Panc1 (cell line): ENCODE data around the gene ZFHX3. TPM values are rescaled to one million over a fixed set of nuclear protein-coding genes. Genes with fewer than 3 reads are reported as not detected.

Experiments
- ATAC-seq: fragments of 200-7000 bp; cut with Tn5 transposase; 2 replicates; pipeline ENCODE4 v1.9.1; 2020; ENCODE audit warnings: mild to moderate bottlenecking, moderate library complexity
- BruUV-seq: library from RNA; stranded (reverse); fragments of 400-500 nt; replicated peaks from 2 replicates; lab custom pipeline; 2021; lab: Mats Ljungman, UMichigan
- CTCF ChIA-PET: fragments of 300-600 bp; sonication (Branson Sonifier 250); formaldehyde crosslinking; loops from one replicate; lab custom pipeline; 2022; ENCODE audit warnings: antibody characterized with exemption; lab: Charles Lee
- POLR2A ChIA-PET: fragments of 300-600 bp; sonication (Branson Sonifier 250); formaldehyde crosslinking; loops from one replicate; lab custom pipeline; 2022; ENCODE audit warnings: antibody characterized with exemption; lab: Charles Lee
- DNase-seq: peaks from one replicate; pipeline ENCODE4 v3.0.0-alpha.2; 2010; ENCODE audit warnings: low read depth, low spot score
- H3K27ac ChIP-seq: 2 replicates; pipeline ENCODE4 v1.5.1; 2011; ENCODE audit warnings: mild to moderate bottlenecking, low read length, inconsistent platforms
- H3K27me3 ChIP-seq: fragments of 200-500 bp; sonication (Bioruptor generic); 2 replicates; pipeline ENCODE4 v1.6.0; 2014; ENCODE audit warnings: low read length, inconsistent platforms; ENCODE audit not compliant: control insufficient read depth, insufficient read depth
- H3K36me3 ChIP-seq: fragments of 200-500 bp; sonication (Bioruptor generic); 2 replicates; pipeline ENCODE4 v1.5.1; 2014; ENCODE audit warnings: inconsistent platforms, mild to moderate bottlenecking, low read length, moderate library complexity; ENCODE audit not compliant: control insufficient read depth, insufficient read depth
- H3K4me1 ChIP-seq: 2 replicates; pipeline ENCODE4 v1.5.1; 2011; ENCODE audit warnings: inconsistent platforms, mild to moderate bottlenecking, low read length, moderate library complexity; ENCODE audit not compliant: control insufficient read depth, insufficient read depth
- H3K4me3 ChIP-seq, 2 experiments: 2 replicates each; pipeline ENCODE4 v1.5.1; 2011 to 2012; ENCODE audit warnings: low read depth in 2 of 2, low read length in 2 of 2, mild to moderate bottlenecking in 2 of 2, inconsistent platforms in 1 of 2, moderate library complexity in 1 of 2
- H3K9me3 ChIP-seq: fragments of 200-500 bp; sonication (Bioruptor generic); 2 replicates; pipeline ENCODE4 v1.5.1; 2014; ENCODE audit warnings: low read depth, mild to moderate bottlenecking, inconsistent platforms, low read length, moderate library complexity; ENCODE audit not compliant: control insufficient read depth, insufficient read depth
- POLR2AphosphoS5 ChIP-seq: IDR thresholded peaks from 2 replicates; pipeline ENCODE4 v1.6.1; 2012; ENCODE audit warnings: mild to moderate bottlenecking, low read depth, low read length, moderate library complexity
- SIN3A ChIP-seq: IDR thresholded peaks from 2 replicates; pipeline ENCODE4 v1.6.1; 2012; ENCODE audit warnings: low read depth, mild to moderate bottlenecking, low read length, moderate library complexity, borderline replicate concordance; ENCODE audit not compliant: insufficient read depth
- TCF7L2 ChIP-seq: IDR thresholded peaks from 2 replicates; pipeline ENCODE4 v1.6.1; 2011; ENCODE audit warnings: mild to moderate bottlenecking, low read depth, low read length, inconsistent platforms
- in situ Hi-C: cut with HindIII; loops from 2 replicates; pipeline ENCODE4 v1.10.0; 2016; ENCODE audit warnings: low sequenced_read_pairs, low pct_unique_long_range_greater_than_20kb
- intact Hi-C: fragments of 100-400 bp; cut with micrococcal nuclease; formaldehyde crosslinking; loops from one replicate; pipeline ENCODE4 v1.10.0; 2022; ENCODE audit not compliant: unreplicated experiment
- total RNA-seq: library from RNA; stranded (reverse); gene quantifications from one replicate; pipeline ENCODE4 v1.2.1, GENCODE V29; 2021; ENCODE audit not compliant: unreplicated experiment
- TF ChIP-seq, protein P1 (sequence below): fragments of 450-650 bp; IDR thresholded peaks from 2 replicates; pipeline ENCODE4 v1.5.1; 2017; ENCODE audit warnings: mild to moderate bottlenecking
- TF ChIP-seq, protein P2 (sequence below), 2 experiments: IDR thresholded peaks; 2 replicates each; pipeline ENCODE4 v1.6.1; 2011 to 2012; ENCODE audit warnings: low read depth in 2 of 2, control low read depth in 1 of 2, low read length in 1 of 2, mild to moderate bottlenecking in 1 of 2, moderate library complexity in 1 of 2; ENCODE audit not compliant: insufficient read depth in 1 of 2

The ZFHX3 gene
- total RNA-seq, 1 experiment from 2014 or later, result 7.1 TPM

DNA sequence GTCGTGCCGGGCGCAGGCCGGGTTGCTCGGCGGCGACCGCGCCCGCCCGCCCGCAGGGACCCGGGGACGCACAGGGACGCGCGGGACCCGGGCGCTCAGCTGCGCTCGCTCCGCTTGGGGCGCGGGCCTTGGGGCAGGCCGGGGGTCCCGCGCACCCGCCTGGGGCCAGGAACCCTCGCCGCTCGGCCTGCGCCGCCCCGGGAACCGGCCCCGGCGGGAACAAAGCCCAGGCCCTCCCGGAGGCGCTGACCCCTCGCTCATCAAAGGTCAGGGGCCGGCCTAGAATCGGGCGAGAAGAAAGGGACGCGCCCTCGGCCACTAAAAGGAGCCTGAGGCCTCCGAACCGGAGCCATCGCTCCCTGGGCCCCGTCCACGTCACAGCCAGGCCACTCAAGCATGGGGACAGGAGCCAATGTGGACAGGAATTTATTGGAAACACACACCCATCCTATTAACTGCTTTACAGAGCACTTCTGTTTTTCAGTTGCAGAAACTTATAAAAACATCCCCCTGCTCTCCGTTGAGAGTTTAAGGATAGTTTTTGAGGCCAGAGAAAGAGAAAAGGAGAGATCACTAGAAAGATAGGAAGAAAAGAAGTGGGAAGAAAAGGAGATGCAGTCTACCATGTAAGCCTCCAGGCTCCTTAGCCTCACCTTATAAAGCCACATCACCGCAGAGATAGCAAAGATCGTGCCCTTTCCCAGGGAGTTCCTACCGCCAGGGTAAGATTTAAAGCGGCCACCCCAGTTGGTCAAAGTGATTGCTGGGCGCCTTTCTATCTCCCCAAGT is 558 bp upstream of the ZFHX3 start:
- intact Hi-C loops (loop anchor here (10.0 kb wide), 1 partner anchor 214 kb away; no protein-coding TSS in a partner anchor), in situ Hi-C loops (no loop called here)
- TF ChIP-seq, protein P1, sequence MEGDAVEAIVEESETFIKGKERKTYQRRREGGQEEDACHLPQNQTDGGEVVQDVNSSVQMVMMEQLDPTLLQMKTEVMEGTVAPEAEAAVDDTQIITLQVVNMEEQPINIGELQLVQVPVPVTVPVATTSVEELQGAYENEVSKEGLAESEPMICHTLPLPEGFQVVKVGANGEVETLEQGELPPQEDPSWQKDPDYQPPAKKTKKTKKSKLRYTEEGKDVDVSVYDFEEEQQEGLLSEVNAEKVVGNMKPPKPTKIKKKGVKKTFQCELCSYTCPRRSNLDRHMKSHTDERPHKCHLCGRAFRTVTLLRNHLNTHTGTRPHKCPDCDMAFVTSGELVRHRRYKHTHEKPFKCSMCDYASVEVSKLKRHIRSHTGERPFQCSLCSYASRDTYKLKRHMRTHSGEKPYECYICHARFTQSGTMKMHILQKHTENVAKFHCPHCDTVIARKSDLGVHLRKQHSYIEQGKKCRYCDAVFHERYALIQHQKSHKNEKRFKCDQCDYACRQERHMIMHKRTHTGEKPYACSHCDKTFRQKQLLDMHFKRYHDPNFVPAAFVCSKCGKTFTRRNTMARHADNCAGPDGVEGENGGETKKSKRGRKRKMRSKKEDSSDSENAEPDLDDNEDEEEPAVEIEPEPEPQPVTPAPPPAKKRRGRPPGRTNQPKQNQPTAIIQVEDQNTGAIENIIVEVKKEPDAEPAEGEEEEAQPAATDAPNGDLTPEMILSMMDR, result peak; percentile 34
- TF ChIP-seq SIN3A (no peak), TCF7L2 (peak; percentile 90)
- ChIA-PET CTCF (no interaction called here), POLR2A (no interaction called here)
- ATAC-seq (peak; percentile 74), DNase-seq (no peak)
- Histone ChIP-seq H3K27me3 (no peaks in the 10 kb centered on the region), H3K4me1 (peaks cover 58% of the 10 kb centered on the region), H3K27ac (peak overlapping the region; percentile 83), H3K4me3 (peak overlapping the region; percentile 56 to 57), H3K36me3 (no peaks in the 10 kb centered on the region), H3K9me3 (no peaks in the 10 kb centered on the region)
- no TSS peak for BruUV-seq

DNA sequence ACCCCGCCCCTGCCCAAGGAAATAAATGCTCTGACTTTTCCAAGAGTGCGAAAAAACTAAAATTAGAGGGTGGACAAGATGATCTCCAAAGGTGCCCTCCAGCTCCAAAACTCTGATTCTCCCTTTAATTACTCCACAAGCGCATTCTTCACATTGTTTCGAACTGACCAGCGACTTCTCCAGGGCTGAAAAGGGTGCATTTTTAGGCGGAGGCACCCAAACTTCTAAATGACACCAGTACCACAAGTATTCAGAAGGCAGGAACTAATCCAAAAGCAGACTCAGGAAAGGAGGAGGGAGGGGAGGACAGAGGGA is 750 bp downstream of the ZFHX3 start:
- H3K27ac ChIP-seq, result peak overlapping the region; percentile 77
- no peak for ATAC-seq
- DNase-seq, result no peak
- POLR2A ChIA-PET, result no interaction called here
- intact Hi-C loops, result loop anchor here (10.0 kb wide), 1 partner anchor 212 kb away; no protein-coding TSS in a partner anchor
- peak overlapping the region; percentile 56 to 57 for H3K4me3 ChIP-seq
- H3K36me3 ChIP-seq, result no peaks in the 10 kb centered on the region
- in situ Hi-C loops, result no loop called here
- H3K9me3 ChIP-seq, result no peaks in the 10 kb centered on the region
- H3K27me3 ChIP-seq, result no peaks in the 10 kb centered on the region
- H3K4me1 ChIP-seq, result peaks cover 50% of the 10 kb centered on the region
- TF ChIP-seq POLR2AphosphoS5 (no peak), SIN3A (no peak), TCF7L2 (no peak)
- TF ChIP-seq, protein P1, result no peak
- TF ChIP-seq, protein P2, sequence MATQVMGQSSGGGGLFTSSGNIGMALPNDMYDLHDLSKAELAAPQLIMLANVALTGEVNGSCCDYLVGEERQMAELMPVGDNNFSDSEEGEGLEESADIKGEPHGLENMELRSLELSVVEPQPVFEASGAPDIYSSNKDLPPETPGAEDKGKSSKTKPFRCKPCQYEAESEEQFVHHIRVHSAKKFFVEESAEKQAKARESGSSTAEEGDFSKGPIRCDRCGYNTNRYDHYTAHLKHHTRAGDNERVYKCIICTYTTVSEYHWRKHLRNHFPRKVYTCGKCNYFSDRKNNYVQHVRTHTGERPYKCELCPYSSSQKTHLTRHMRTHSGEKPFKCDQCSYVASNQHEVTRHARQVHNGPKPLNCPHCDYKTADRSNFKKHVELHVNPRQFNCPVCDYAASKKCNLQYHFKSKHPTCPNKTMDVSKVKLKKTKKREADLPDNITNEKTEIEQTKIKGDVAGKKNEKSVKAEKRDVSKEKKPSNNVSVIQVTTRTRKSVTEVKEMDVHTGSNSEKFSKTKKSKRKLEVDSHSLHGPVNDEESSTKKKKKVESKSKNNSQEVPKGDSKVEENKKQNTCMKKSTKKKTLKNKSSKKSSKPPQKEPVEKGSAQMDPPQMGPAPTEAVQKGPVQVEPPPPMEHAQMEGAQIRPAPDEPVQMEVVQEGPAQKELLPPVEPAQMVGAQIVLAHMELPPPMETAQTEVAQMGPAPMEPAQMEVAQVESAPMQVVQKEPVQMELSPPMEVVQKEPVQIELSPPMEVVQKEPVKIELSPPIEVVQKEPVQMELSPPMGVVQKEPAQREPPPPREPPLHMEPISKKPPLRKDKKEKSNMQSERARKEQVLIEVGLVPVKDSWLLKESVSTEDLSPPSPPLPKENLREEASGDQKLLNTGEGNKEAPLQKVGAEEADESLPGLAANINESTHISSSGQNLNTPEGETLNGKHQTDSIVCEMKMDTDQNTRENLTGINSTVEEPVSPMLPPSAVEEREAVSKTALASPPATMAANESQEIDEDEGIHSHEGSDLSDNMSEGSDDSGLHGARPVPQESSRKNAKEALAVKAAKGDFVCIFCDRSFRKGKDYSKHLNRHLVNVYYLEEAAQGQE (IDR thresholded peaks at IDR 0.05; ENCODE audit: insufficient read depth in 1 of 2, low read depth in 2 of 2, low read length in 1 of 2), result no peak
- no TSS peak for BruUV-seq
- CTCF ChIA-PET, result interaction anchor here (0.6 kb wide), 2 partner anchors 9 to 185 kb away, joined by 3 to 5 read pairs; no protein-coding TSS in a partner anchor
